ENCODE results near the gene GAB2. TPM values are rescaled to one million over a fixed set of nuclear protein-coding genes. Genes with fewer than 3 reads are reported as not detected.
A peak's percentile ranks its signal among the peaks of the same experiment; 100 is the strongest.

Gene GAB2
- total and polyA plus RNA-seq, 2 of the 4 experiments (the other 2 are of a cell fraction), result 3.3 to 5.9 TPM

- Histone ChIP-seq H3K14ac (replicated peaks; ENCODE audit: low read depth, low read length) (peak overlapping the region; percentile 77; the same call in 1 of the 2 replicates), H3K4me2 (ENCODE audit: low read depth, low read length) (peak overlapping the region; percentile 91), H4K8ac (ENCODE audit: low read depth in 2 of 2, low read length in 2 of 2) (peak overlapping the region; percentile 80 to 85; a peak in 3 of 4 replicates), H3K56ac (ENCODE audit: extremely low read depth, insufficient read depth, low read length) (no peak overlapping the region), H3K4ac (ENCODE audit: low read depth, low read length) (peak overlapping the region; percentile 54), H3K4me3 (ENCODE audit: insufficient read depth, low read depth, low read length) (peak overlapping the region; percentile 94), H3K4me1 (ENCODE audit: control insufficient read depth, insufficient read depth, low read length) (peaks cover 16% of the 10 kb centered on the region), H4K5ac (ENCODE audit: low read depth, low read length) (peak overlapping the region; percentile 57; the same call in 1 of the 2 replicates), H2BK20ac (ENCODE audit: low read depth, low read length) (no peak overlapping the region), H2BK5ac (ENCODE audit: low read depth, low read length, poor library complexity, severe bottlenecking) (peak overlapping the region; percentile 38), H4K91ac (ENCODE audit: insufficient read depth, low read depth, low read length) (peak overlapping the region; percentile 64; the same call in 1 of the 2 replicates), H3K36me3 (ENCODE audit: control insufficient read depth, insufficient read depth, low read length) (no peaks in the 10 kb centered on the region), H2BK15ac (ENCODE audit: low read depth, low read length) (no peak overlapping the region), H4K20me1 (ENCODE audit: insufficient read depth, low read length) (peaks cover 32% of the 10 kb centered on the region), H2AFZ (replicated peaks; ENCODE audit: low read length, poor library complexity) (peak overlapping the region; percentile 97), H3K27ac (ENCODE audit: insufficient read depth, low read length) (peak overlapping the region; percentile 65), H2AK5ac (ENCODE audit: low read depth, low read length) (peak overlapping the region; percentile 92), H2BK120ac (ENCODE audit: low read depth, low read length) (no peak overlapping the region), H2AK9ac (replicated peaks; ENCODE audit: low read depth, low read length, poor library complexity) (peak overlapping the region; percentile 99), H3K23ac (ENCODE audit: low read depth, low read length) (peak overlapping the region; percentile 49; the same call in 1 of the 2 replicates), H3K27me3 (ENCODE audit: control insufficient read depth, insufficient read depth, low read length) (no peaks in the 10 kb centered on the region), H3K9ac (ENCODE audit: low read depth, low read length) (peak overlapping the region; percentile 80), H3K79me1 (ENCODE audit: low read depth in 1 of 2, low read length in 2 of 2) (peaks cover 51 to 88% of the 10 kb centered on the region in 2 experiments), H3K9me3 (ENCODE audit: control insufficient read depth, insufficient read depth, low read length) (no peaks in the 10 kb centered on the region), H3K18ac (ENCODE audit: low read depth, low read length) (peak overlapping the region; percentile 27; the same call in 1 of the 2 replicates), H3K9me1 (ENCODE audit: insufficient read depth, low read length) (peaks cover 25% of the 10 kb centered on the region)
- TF ChIP-seq USF2 (IDR thresholded peaks at IDR 0.05; ENCODE audit: low read depth, low read length), result no peak
- TF ChIP-seq MAFK (IDR thresholded peaks at IDR 0.05; ENCODE audit: low read depth, low read length), result no peak
- no peak for TF ChIP-seq ELK1 (IDR thresholded peaks at IDR 0.05; ENCODE audit: borderline replicate concordance, low read depth, low read length)
- TF ChIP-seq CHD1 (IDR thresholded peaks at IDR 0.05; ENCODE audit: low read depth, low read length), result no peak
- no peak for TF ChIP-seq CTCF (conservative IDR thresholded peaks at IDR 0.05; ENCODE audit: low read depth, low read length)
- TF ChIP-seq MAZ (IDR thresholded peaks at IDR 0.05; ENCODE audit: borderline replicate concordance, low read depth, low read length), result no peak
- TF ChIP-seq CEBPB (IDR thresholded peaks at IDR 0.05; ENCODE audit: low read depth, low read length), result no peak
- TF ChIP-seq RAD21 (IDR thresholded peaks at IDR 0.05; ENCODE audit: low read length), result no peak
- dilution Hi-C loops (cut with HindIII; ENCODE audit: low sequenced_read_pairs, unreplicated experiment), result no loop called here
- POLR2A ChIA-PET (ENCODE audit: unreplicated experiment), result no interaction called here
- in situ Hi-C loops (cut with MboI; ENCODE audit: low sequenced_read_pairs), result no loop called here
- CTCF ChIA-PET, result interaction anchor here (1.7 to 1.9 kb wide), 2 partner anchors 40 to 375 kb away, joined by 5 to 6 read pairs; no protein-coding TSS in a partner anchor
- intact Hi-C loops (cut with micrococcal nuclease), result loop anchor here (2.0 kb wide), 1 partner anchor 24 kb away; no protein-coding TSS in a partner anchor
- BruUV-seq (replicated peaks), result no TSS peak
- ATAC-seq (ENCODE audit: low read depth) (no peak), DNase-seq (no peak)
- WGBS, 2 experiments (ENCODE audit: extremely low coverage in 2 of 2, insufficient read length in 1 of 2), result 20% methylated on average over 1 of the region's 18 CpGs; no CpG with 5 or more reads in 1 of the 2 experiments
These were observed 228.4 kb downstream of the GAB2 start for GRCh38 chr11:78189174-78189724.

Measured in IMR-90 (cell line).